GM12878 (cell line): ENCODE data around the gene PDZD2. TPM values are rescaled to one million over a fixed set of nuclear protein-coding genes. Genes with fewer than 3 reads are reported as not detected.

Experiments used
- ATAC-seq: fragments of 200-7000 bp; cut with Tn5 transposase; 3 replicates; pipeline ENCODE4 v1.9.1; 2020; ENCODE audit warnings: mild to moderate bottlenecking, moderate library complexity
- BruUV-seq: library from RNA; stranded (reverse); fragments of 400-500 nt; replicated peaks from 2 replicates; lab custom pipeline; 2021; lab: Mats Ljungman, UMichigan
- CTCF ChIA-PET: fragments of 300-600 bp; sonication (Branson Sonifier 250); formaldehyde crosslinking; extraction: SDS; loops from one replicate; lab custom pipeline; 2021; ENCODE audit warnings: inconsistent platforms; lab: Yijun Ruan, JAX
- POLR2A ChIA-PET: fragments of 350-600 bp; formaldehyde crosslinking; extraction: SDS; loops from one replicate; lab custom pipeline; 2021; ENCODE audit warnings: inconsistent platforms; lab: Charles Lee
- RAD21 ChIA-PET: fragments of 300-600 bp; sonication (Branson Sonifier 250); formaldehyde crosslinking; loops from one replicate; lab custom pipeline; 2023; ENCODE audit warnings: antibody characterized with exemption; ENCODE audit not compliant: unreplicated experiment; lab: Charles Lee
- SMC1A ChIA-PET: fragments of 300-600 bp; sonication (Branson Sonifier 250); formaldehyde crosslinking; loops from one replicate; lab custom pipeline; 2023; ENCODE audit not compliant: unreplicated experiment, uncharacterized antibody; lab: Charles Lee
- DNase-seq: peaks from one replicate; pipeline ENCODE4 v3.0.0-alpha.2; 2011; ENCODE audit warnings: low read depth, low spot score
- FAIRE-seq: peaks from 3 replicates; lab custom pipeline; 2011; peaks lifted over from hg19 to GRCh38; lab: Jason Lieb, UNC
- H2AFZ ChIP-seq: 2 replicates; pipeline ENCODE4 v1.6.0; 2011; ENCODE audit warnings: low read depth, low read length, control low read depth; ENCODE audit not compliant: control insufficient read depth
- H3K27ac ChIP-seq: 2 replicates; pipeline ENCODE4 v1.5.1; 2011; ENCODE audit warnings: control low read depth; ENCODE audit not compliant: control insufficient read depth, insufficient read depth
- H3K27me3 ChIP-seq, 2 experiments: replicated peaks in 1 of 2; 2 replicates each; pipeline versions ENCODE4 v1.6.0 to v1.6.1; 2011; ENCODE audit warnings: low read length in 1 of 2; ENCODE audit not compliant: control insufficient read depth in 2 of 2, insufficient read depth in 2 of 2
- H3K36me3 ChIP-seq, 2 experiments: 2 replicates each; pipeline ENCODE4 v1.5.1; 2011; ENCODE audit warnings: low read length in 1 of 2; ENCODE audit not compliant: control insufficient read depth in 2 of 2, insufficient read depth in 2 of 2
- H3K4me1 ChIP-seq: 2 replicates; pipeline ENCODE4 v1.6.1; 2011; ENCODE audit warnings: mild to moderate bottlenecking, low read length, moderate library complexity, mixed read lengths; ENCODE audit not compliant: control insufficient read depth, insufficient read depth
- H3K4me2 ChIP-seq: 2 replicates; pipeline ENCODE4 v1.6.0; 2011; ENCODE audit warnings: control low read depth; ENCODE audit not compliant: control insufficient read depth, insufficient read depth
- H3K4me3 ChIP-seq: fragments of 200-600 bp; sonication (generic); 2 replicates; pipeline ENCODE4 v1.5.1; 2016
- H3K79me2 ChIP-seq: 2 replicates; pipeline ENCODE4 v1.6.0; 2011; ENCODE audit warnings: low read length; ENCODE audit not compliant: control insufficient read depth, insufficient read depth
- H3K9ac ChIP-seq: 2 replicates; pipeline ENCODE4 v1.8.0; 2011; ENCODE audit warnings: low read length, control low read depth, mixed read lengths; ENCODE audit not compliant: control insufficient read depth, insufficient read depth
- H3K9me3 ChIP-seq: replicated peaks from 3 replicates; pipeline ENCODE4 v1.5.1; 2011; ENCODE audit warnings: mild to moderate bottlenecking, low read length; ENCODE audit not compliant: control insufficient read depth, insufficient read depth
- H4K20me1 ChIP-seq: 2 replicates; pipeline ENCODE4 v1.6.0; 2011; ENCODE audit not compliant: control insufficient read depth, insufficient read depth
- EED ChIP-seq: sonication (generic); IDR thresholded peaks from 2 replicates; pipeline ENCODE4 v1.6.1; 2016; ENCODE audit warnings: antibody characterized with exemption, low read depth
- GATAD2B ChIP-seq: fragments of 450-650 bp; conservative IDR thresholded peaks from 2 replicates; pipeline ENCODE4 v1.6.1; 2017; ENCODE audit warnings: low read depth, mild to moderate bottlenecking, moderate library complexity
- MEF2B ChIP-seq: fragments of 450-650 bp; IDR thresholded peaks from 2 replicates; pipeline ENCODE4 v1.6.1; 2018; ENCODE audit warnings: mild to moderate bottlenecking, moderate library complexity; ENCODE audit not compliant: partially characterized antibody, poor library complexity, severe bottlenecking
- NBN ChIP-seq: fragments of 450-650 bp; IDR thresholded peaks from 2 replicates; pipeline ENCODE4 v1.6.1; 2016
- NFIC ChIP-seq: IDR thresholded peaks from 2 replicates; pipeline ENCODE4 v1.6.1; 2012; ENCODE audit warnings: low read depth, mild to moderate bottlenecking, inconsistent platforms, low read length, moderate library complexity
- NFXL1 ChIP-seq: fragments of 450-650 bp; IDR thresholded peaks from 2 replicates; pipeline ENCODE4 v1.6.1; 2017; ENCODE audit warnings: antibody characterized with exemption, mild to moderate bottlenecking, borderline replicate concordance
- POU2F2 ChIP-seq: IDR thresholded peaks from 3 replicates; pipeline ENCODE4 v1.6.1; 2011; ENCODE audit warnings: low read depth, mild to moderate bottlenecking, low read length, borderline replicate concordance
- SMAD5 ChIP-seq: IDR thresholded peaks from 2 replicates; pipeline ENCODE4 v1.6.1; 2016; ENCODE audit warnings: antibody characterized with exemption, low read depth
- SMARCA5 ChIP-seq: fragments of 450-650 bp; IDR thresholded peaks from 2 replicates; pipeline ENCODE4 v1.6.1; 2017; ENCODE audit warnings: mild to moderate bottlenecking
- SMC3 ChIP-seq: IDR thresholded peaks from 2 replicates; pipeline ENCODE4 v1.6.1; 2011; ENCODE audit warnings: low read length, improper control_type of control experiment, borderline replicate concordance
- USF2 ChIP-seq: IDR thresholded peaks from 2 replicates; pipeline ENCODE4 v1.6.1; 2011; ENCODE audit warnings: low read depth, low read length, improper control_type of control experiment, borderline replicate concordance
- WGBS: methylation state at CpG from one replicate; pipeline ENCODE4 v1.1.6; 2016; ENCODE audit warnings: low lambda C conversion rate; ENCODE audit not compliant: insufficient replicate concordance, insufficient coverage; ENCODE audit errors: missing lambda C conversion rate; 5-methylcytosine and 5-hydroxymethylcytosine counted together
- in situ Hi-C: fragments of 300-500 bp; cut with MboI; formaldehyde crosslinking; loops from 9 replicates; pipeline ENCODE4 v1.14.3; 2018; ENCODE audit warnings: mixed read lengths
- intact Hi-C: fragments of 100-400 bp; cut with micrococcal nuclease; formaldehyde crosslinking; loops from one replicate; pipeline ENCODE4 v1.14.2; 2022; ENCODE audit not compliant: unreplicated experiment
- polyA plus RNA-seq, 11 experiments: library from polyadenylated mRNA; depleted of rRNA in 4 of 11; unstranded in 6 of 11; stranded (reverse) in 5 of 11; fragments of >200 nt; fragmentation: Nextera tagmentation in 4 of 11; fragmentation: Illumina TruSeq in 1 of 11; extraction: Ambion mirVana in 4 of 11; extraction: Trizol in 1 of 11; gene quantifications; 1 replicate in 1 of 11; 2 replicates in 10 of 11; pipeline versions ENCODE4 v1.2.1 to v1.2.3, GENCODE V29; 2011 to 2016; ENCODE audit warnings: inconsistent platforms in 2 of 11, missing spikeins in 2 of 11, low read depth in 1 of 11
- total RNA-seq, 4 experiments: library from RNA; depleted of rRNA in 3 of 4; stranded (reverse); fragments of >200 nt in 3 of 4; fragmentation: Illumina TruSeq in 1 of 4; extraction: Trizol in 1 of 4; gene quantifications; 2 replicates each; pipeline versions ENCODE4 v1.2.1 to v1.2.3, GENCODE V29; 2013 to 2021
- TF ChIP-seq, protein P1 (sequence below): IDR thresholded peaks from 2 replicates; pipeline ENCODE4 v1.6.1; 2011; ENCODE audit warnings: mild to moderate bottlenecking, low read depth, low read length, moderate library complexity; ENCODE audit not compliant: insufficient replicate concordance
- TF ChIP-seq, protein P2 (sequence below): fragments of 450-650 bp; IDR thresholded peaks from 2 replicates; pipeline ENCODE4 v1.6.1; 2018; ENCODE audit warnings: borderline replicate concordance, mild to moderate bottlenecking; ENCODE audit not compliant: partially characterized antibody

The PDZD2 gene
- total and polyA plus RNA-seq, 10 of the 15 experiments (the other 5 are each of a cell fraction or from before 2014, with no cell fraction given): 0.01 to 0.58 (median 0.29) TPM; not detected in 3

- no peaks in the 10 kb centered on the region for H4K20me1 ChIP-seq
- ChIA-PET SMC1A (interaction anchor here (0.9 kb wide), 1 partner anchor 93 kb away, joined by 3 read pairs; no protein-coding TSS in a partner anchor), POLR2A (no interaction called here)
- no peak overlapping the region for H3K4me2 ChIP-seq
- BruUV-seq: no TSS peak
- H3K9me3 ChIP-seq: no peaks in the 10 kb centered on the region
- no peak overlapping the region for H3K9ac ChIP-seq
- no peaks in the 10 kb centered on the region for H3K36me3 ChIP-seq
- no peaks in the 10 kb centered on the region for H3K79me2 ChIP-seq
- H3K4me1 ChIP-seq: no peaks in the 10 kb centered on the region
- intact Hi-C loops: no loop called here
- 28% methylated on average over 4 of the region's 4 CpGs for WGBS
- TF ChIP-seq, protein P1, sequence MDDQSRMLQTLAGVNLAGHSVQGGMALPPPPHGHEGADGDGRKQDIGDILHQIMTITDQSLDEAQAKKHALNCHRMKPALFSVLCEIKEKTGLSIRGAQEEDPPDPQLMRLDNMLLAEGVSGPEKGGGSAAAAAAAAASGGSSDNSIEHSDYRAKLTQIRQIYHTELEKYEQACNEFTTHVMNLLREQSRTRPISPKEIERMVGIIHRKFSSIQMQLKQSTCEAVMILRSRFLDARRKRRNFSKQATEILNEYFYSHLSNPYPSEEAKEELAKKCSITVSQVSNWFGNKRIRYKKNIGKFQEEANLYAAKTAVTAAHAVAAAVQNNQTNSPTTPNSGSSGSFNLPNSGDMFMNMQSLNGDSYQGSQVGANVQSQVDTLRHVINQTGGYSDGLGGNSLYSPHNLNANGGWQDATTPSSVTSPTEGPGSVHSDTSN: no peak
- TF ChIP-seq SMC3: no peak
- TF ChIP-seq NFXL1: no peak
- no peak for TF ChIP-seq NBN
- TF ChIP-seq GATAD2B: no peak
- TF ChIP-seq, all 136 proteins: peak for 0
- ATAC-seq (no peak), DNase-seq (no peak), FAIRE-seq (no peak)
- Histone ChIP-seq H3K4me3 (no peak overlapping the region), H2AFZ (no peak overlapping the region), H3K27me3 (no peaks in the 10 kb centered on the region; a peak in 1 of 4 replicates), H3K27ac (no peak overlapping the region)
- ChIA-PET RAD21 (no interaction called here), CTCF (no interaction called here)
- in situ Hi-C loops: no loop called here
Observed at GRCh38 chr5:31867219-31867618, 228.3 kb downstream of the PDZD2 start.

- in situ Hi-C loops: no loop called here
- POLR2A ChIA-PET: no interaction called here
- TF ChIP-seq SMARCA5: no peak
- no peak for TF ChIP-seq MEF2B
- TF ChIP-seq POU2F2: no peak
- TF ChIP-seq EED: no peak
- no peak for TF ChIP-seq SMAD5
- no peak for TF ChIP-seq NFIC
- no peak for TF ChIP-seq USF2
- TF ChIP-seq, protein P2, sequence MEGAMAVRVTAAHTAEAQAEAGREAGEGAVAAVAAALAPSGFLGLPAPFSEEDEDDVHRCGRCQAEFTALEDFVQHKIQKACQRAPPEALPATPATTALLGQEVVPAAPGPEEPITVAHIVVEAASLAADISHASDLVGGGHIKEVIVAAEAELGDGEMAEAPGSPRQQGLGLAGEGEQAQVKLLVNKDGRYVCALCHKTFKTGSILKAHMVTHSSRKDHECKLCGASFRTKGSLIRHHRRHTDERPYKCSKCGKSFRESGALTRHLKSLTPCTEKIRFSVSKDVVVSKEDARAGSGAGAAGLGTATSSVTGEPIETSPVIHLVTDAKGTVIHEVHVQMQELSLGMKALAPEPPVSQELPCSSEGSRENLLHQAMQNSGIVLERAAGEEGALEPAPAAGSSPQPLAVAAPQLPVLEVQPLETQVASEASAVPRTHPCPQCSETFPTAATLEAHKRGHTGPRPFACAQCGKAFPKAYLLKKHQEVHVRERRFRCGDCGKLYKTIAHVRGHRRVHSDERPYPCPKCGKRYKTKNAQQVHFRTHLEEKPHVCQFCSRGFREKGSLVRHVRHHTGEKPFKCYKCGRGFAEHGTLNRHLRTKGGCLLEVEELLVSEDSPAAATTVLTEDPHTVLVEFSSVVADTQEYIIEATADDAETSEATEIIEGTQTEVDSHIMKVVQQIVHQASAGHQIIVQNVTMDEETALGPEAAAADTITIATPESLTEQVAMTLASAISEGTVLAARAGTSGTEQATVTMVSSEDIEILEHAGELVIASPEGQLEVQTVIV: no peak
Observed at GRCh38 chr5:31880449-31880848, 241.5 kb downstream of the PDZD2 start.

More at GRCh38 chr5:31880449-31880848, 241.5 kb downstream of the PDZD2 start:
- Histone ChIP-seq H3K4me3 (no peak overlapping the region), H3K9me3 (no peaks in the 10 kb centered on the region), H3K27me3 (no peaks in the 10 kb centered on the region), H4K20me1 (no peaks in the 10 kb centered on the region), H3K79me2 (no peaks in the 10 kb centered on the region), H3K27ac (no peak overlapping the region), H3K4me1 (no peaks in the 10 kb centered on the region), H3K9ac (no peak overlapping the region), H3K4me2 (no peak overlapping the region), H3K36me3 (no peaks in the 10 kb centered on the region), H2AFZ (no peak overlapping the region)
- FAIRE-seq: no peak
- intact Hi-C loops: no loop called here
- no peak for DNase-seq
- no peak for ATAC-seq
- ChIA-PET RAD21 (no interaction called here), CTCF (interaction anchor here (1.4 kb wide), 1 partner anchor 213 kb away, joined by 6 read pairs; no protein-coding TSS in a partner anchor), SMC1A (no interaction called here)
- no TSS peak for BruUV-seq
- WGBS: 0% methylated on average over 2 of the region's 3 CpGs
